Measurements from ENCODE around the gene VWC2.

VWC2 gene

DNA sequence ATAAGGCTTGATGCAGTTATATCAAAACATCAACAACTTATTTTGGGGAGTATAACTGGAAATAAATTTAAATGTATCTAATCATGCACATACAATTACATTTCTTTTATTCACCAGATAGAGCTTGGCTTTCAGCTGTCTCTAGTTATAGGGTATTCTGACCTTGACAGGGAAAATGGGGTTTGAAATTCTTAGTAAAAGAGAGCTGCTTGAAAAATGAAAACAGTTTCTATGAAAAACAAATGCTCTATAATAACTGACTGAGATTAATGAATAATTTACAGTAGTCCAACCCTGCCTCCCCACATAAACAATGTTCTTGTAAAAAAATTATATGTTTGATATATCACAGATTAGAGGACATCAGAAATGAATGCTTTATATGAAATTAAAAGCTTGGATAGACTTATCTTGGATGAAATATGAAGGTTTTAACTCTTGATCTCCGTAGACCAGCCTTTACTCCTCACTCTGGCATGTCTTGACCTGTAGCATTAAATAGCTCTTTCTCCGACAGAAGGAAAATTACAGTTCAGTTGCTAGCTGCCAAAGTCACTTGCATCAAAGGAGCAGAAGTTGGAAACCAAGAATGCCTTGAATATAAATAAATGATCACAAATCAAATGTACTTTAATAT is 32.1 kb downstream of the VWC2 start:
- H3K36me3 ChIP-seq (ENCODE audit: control insufficient read depth, insufficient read depth, low read length), result no peaks in the 10 kb centered on the region
- no peak overlapping the region for H3K9ac ChIP-seq
- no peak overlapping the region for H2AFZ ChIP-seq
- no peak overlapping the region for H3K4me3 ChIP-seq (ENCODE audit: low read depth, low read length)
- no peaks in the 10 kb centered on the region for H3K9me3 ChIP-seq (ENCODE audit: control insufficient read depth, low read length)
- H3K4me1 ChIP-seq, result no peaks in the 10 kb centered on the region
- no peak overlapping the region for H3K4me2 ChIP-seq (ENCODE audit: low read length)
- H3K27me3 ChIP-seq (ENCODE audit: control insufficient read depth, insufficient read depth, low read length), result no peaks in the 10 kb centered on the region
- TF ChIP-seq, protein P1, sequence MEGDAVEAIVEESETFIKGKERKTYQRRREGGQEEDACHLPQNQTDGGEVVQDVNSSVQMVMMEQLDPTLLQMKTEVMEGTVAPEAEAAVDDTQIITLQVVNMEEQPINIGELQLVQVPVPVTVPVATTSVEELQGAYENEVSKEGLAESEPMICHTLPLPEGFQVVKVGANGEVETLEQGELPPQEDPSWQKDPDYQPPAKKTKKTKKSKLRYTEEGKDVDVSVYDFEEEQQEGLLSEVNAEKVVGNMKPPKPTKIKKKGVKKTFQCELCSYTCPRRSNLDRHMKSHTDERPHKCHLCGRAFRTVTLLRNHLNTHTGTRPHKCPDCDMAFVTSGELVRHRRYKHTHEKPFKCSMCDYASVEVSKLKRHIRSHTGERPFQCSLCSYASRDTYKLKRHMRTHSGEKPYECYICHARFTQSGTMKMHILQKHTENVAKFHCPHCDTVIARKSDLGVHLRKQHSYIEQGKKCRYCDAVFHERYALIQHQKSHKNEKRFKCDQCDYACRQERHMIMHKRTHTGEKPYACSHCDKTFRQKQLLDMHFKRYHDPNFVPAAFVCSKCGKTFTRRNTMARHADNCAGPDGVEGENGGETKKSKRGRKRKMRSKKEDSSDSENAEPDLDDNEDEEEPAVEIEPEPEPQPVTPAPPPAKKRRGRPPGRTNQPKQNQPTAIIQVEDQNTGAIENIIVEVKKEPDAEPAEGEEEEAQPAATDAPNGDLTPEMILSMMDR (IDR thresholded peaks at IDR 0.05), result no peak
- H3K79me2 ChIP-seq, result no peaks in the 10 kb centered on the region
- H3K27ac ChIP-seq, result no peak overlapping the region

GRCh38 chr7:49812534-49812933 is 39.1 kb downstream of the VWC2 start:
- Histone ChIP-seq H3K4me2 (ENCODE audit: low read length) (no peak overlapping the region), H3K27ac (no peak overlapping the region), H3K4me1 (no peaks in the 10 kb centered on the region), H3K9ac (no peak overlapping the region), H3K27me3 (ENCODE audit: control insufficient read depth, insufficient read depth, low read length) (no peaks in the 10 kb centered on the region), H3K9me3 (ENCODE audit: control insufficient read depth, low read length) (no peaks in the 10 kb centered on the region), H3K36me3 (ENCODE audit: control insufficient read depth, insufficient read depth, low read length) (no peaks in the 10 kb centered on the region), H3K4me3 (ENCODE audit: low read depth, low read length) (no peak overlapping the region), H2AFZ (no peak overlapping the region), H3K79me2 (no peaks in the 10 kb centered on the region)
- TF ChIP-seq, protein P1 (IDR thresholded peaks at IDR 0.05), result no peak

- TF ChIP-seq, protein P1 (IDR thresholded peaks at IDR 0.05), result no peak
- Histone ChIP-seq H2AFZ (no peak overlapping the region), H3K9me3 (ENCODE audit: control insufficient read depth, low read length) (no peaks in the 10 kb centered on the region), H3K4me2 (ENCODE audit: low read length) (no peak overlapping the region), H3K79me2 (no peaks in the 10 kb centered on the region), H3K27ac (no peak overlapping the region), H3K27me3 (ENCODE audit: control insufficient read depth, insufficient read depth, low read length) (no peaks in the 10 kb centered on the region), H3K36me3 (ENCODE audit: control insufficient read depth, insufficient read depth, low read length) (no peaks in the 10 kb centered on the region), H3K9ac (no peak overlapping the region), H3K4me3 (ENCODE audit: low read depth, low read length) (no peak overlapping the region), H3K4me1 (no peaks in the 10 kb centered on the region)
Observed at GRCh38 chr7:49817279-49817678, 43.8 kb downstream of the VWC2 start.

- no peak overlapping the region for H3K9ac ChIP-seq
- H2AFZ ChIP-seq, result no peak overlapping the region
- no peaks in the 10 kb centered on the region for H3K36me3 ChIP-seq (ENCODE audit: control insufficient read depth, insufficient read depth, low read length)
- H3K4me3 ChIP-seq (ENCODE audit: low read depth, low read length), result no peak overlapping the region
- H3K79me2 ChIP-seq, result no peaks in the 10 kb centered on the region
- no peak overlapping the region for H3K27ac ChIP-seq
- no peaks in the 10 kb centered on the region for H3K9me3 ChIP-seq (ENCODE audit: control insufficient read depth, low read length)
- no peak overlapping the region for H3K4me2 ChIP-seq (ENCODE audit: low read length)
- H3K27me3 ChIP-seq (ENCODE audit: control insufficient read depth, insufficient read depth, low read length), result no peaks in the 10 kb centered on the region
- H3K4me1 ChIP-seq, result no peaks in the 10 kb centered on the region
- TF ChIP-seq, protein P1 (IDR thresholded peaks at IDR 0.05), result no peak
Observed at GRCh38 chr7:49821181-49821580, 47.7 kb downstream of the VWC2 start.

DNA sequence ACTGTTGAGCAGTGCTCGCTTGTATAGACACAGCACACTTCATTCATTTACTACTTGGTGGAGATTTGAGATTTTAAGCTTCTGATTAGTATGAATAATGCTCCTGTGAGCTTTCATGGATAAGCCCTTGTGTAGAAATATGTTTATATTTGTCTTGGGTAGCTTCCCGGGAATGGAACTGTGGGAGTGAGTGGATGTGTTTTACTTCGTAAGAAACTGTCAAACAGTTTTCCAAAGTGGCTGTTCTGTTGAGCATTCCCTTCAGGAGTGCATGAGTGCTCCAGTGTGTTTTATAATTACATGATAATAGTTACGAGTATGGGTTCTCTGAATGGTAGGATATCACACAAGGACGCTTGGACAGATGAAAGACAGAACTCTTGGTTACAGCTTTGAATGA is 49.4 kb downstream of the VWC2 start:
- Histone ChIP-seq H3K27ac (no peak overlapping the region), H3K36me3 (ENCODE audit: control insufficient read depth, insufficient read depth, low read length) (no peaks in the 10 kb centered on the region), H3K27me3 (ENCODE audit: control insufficient read depth, insufficient read depth, low read length) (no peaks in the 10 kb centered on the region), H3K9me3 (ENCODE audit: control insufficient read depth, low read length) (no peaks in the 10 kb centered on the region), H3K4me2 (ENCODE audit: low read length) (no peak overlapping the region), H3K4me3 (ENCODE audit: low read depth, low read length) (no peak overlapping the region), H2AFZ (no peak overlapping the region), H3K4me1 (no peaks in the 10 kb centered on the region), H3K9ac (no peak overlapping the region), H3K79me2 (no peaks in the 10 kb centered on the region)
- TF ChIP-seq, protein P1 (IDR thresholded peaks at IDR 0.05), result no peak
